K562 (cell line): ENCODE measurements around the gene WIPF1. TPM values are rescaled to one million over a fixed set of nuclear protein-coding genes. Genes with fewer than 3 reads are reported as not detected.

ENCODE experiments used
- ATAC-seq: fragments of 200-7000 bp; cut with Tn5 transposase; 3 replicates; pipeline ENCODE4 v1.9.1; 2020; ENCODE audit warnings: moderate library complexity
- BruUV-seq: library from RNA; stranded (reverse); fragments of 400-500 nt; replicated peaks from 2 replicates; lab custom pipeline; 2021; lab: Mats Ljungman, UMichigan
- CTCF ChIA-PET: fragments of 300-600 bp; formaldehyde crosslinking; extraction: SDS; loops from one replicate; lab custom pipeline; 2021; ENCODE audit warnings: low intra/inter-chr PET ratio; lab: Yijun Ruan, JAX
- POLR2A ChIA-PET: fragments of 300-600, 350-650 bp; sonication (Branson Sonifier 250); formaldehyde crosslinking; extraction: SDS; loops from one replicate; lab custom pipeline; 2021; ENCODE audit warnings: antibody characterized with exemption, inconsistent platforms; lab: Yijun Ruan, JAX
- DNase-seq, 4 experiments: peaks; one replicate each; pipeline versions ENCODE4 v3.0.0 to v3.0.0-alpha.2; 2011 to 2018; ENCODE audit warnings: low spot score in 3 of 4, mixed read lengths in 3 of 4; ENCODE audit errors: extremely low read depth in 1 of 4
- FAIRE-seq: peaks from 2 replicates; lab custom pipeline; 2011; peaks lifted over from hg19 to GRCh38; lab: Jason Lieb, UNC
- H2AFZ ChIP-seq: 2 replicates; pipeline ENCODE4 v1.6.0; 2011; ENCODE audit warnings: low read depth, low read length, control low read depth, inconsistent platforms
- H3K27ac ChIP-seq: fragments of 200-600 bp; 3 replicates; pipeline ENCODE4 v1.8.0; 2011; ENCODE audit warnings: low read depth, mild to moderate bottlenecking, control low read depth, inconsistent platforms, low read length, moderate library complexity, mixed read lengths; ENCODE audit errors: extremely low read depth
- H3K27me3 ChIP-seq, 2 experiments: fragments of 300-600 bp in 1 of 2; 2 replicates in 1 of 2; 3 replicates in 1 of 2; pipeline versions ENCODE4 v1.6.0 to v1.8.0; 2011; ENCODE audit warnings: inconsistent platforms in 2 of 2, low read length in 2 of 2, mild to moderate bottlenecking in 1 of 2, mixed read lengths in 1 of 2, moderate library complexity in 1 of 2; ENCODE audit not compliant: control insufficient read depth in 2 of 2, insufficient read depth in 2 of 2
- H3K36me3 ChIP-seq: fragments of 300-600 bp; 3 replicates; pipeline ENCODE4 v1.8.0; 2011; ENCODE audit warnings: mild to moderate bottlenecking, low read length, inconsistent platforms; ENCODE audit not compliant: control insufficient read depth, insufficient read depth
- H3K4me1 ChIP-seq, 2 experiments: fragments of 200-600 bp in 1 of 2; replicated peaks in 1 of 2; 2 replicates in 1 of 2; 3 replicates in 1 of 2; pipeline versions ENCODE4 v1.5.1 to v1.8.0; 2011; ENCODE audit warnings: inconsistent platforms in 2 of 2, low read length in 2 of 2, mild to moderate bottlenecking in 1 of 2, mixed read lengths in 1 of 2, moderate library complexity in 1 of 2; ENCODE audit not compliant: control insufficient read depth in 2 of 2, insufficient read depth in 2 of 2
- H3K4me2 ChIP-seq: 2 replicates; pipeline ENCODE4 v1.6.1; 2011; ENCODE audit warnings: low read length, control low read depth, inconsistent platforms, mixed read lengths; ENCODE audit not compliant: insufficient read depth
- H3K4me3 ChIP-seq: fragments of 200-600 bp; sonication (generic), shearing (Covaris generic); 2 replicates; pipeline ENCODE4 v1.5.1; 2016; ENCODE audit warnings: control low read depth, inconsistent platforms
- H3K79me2 ChIP-seq: fragments of 200-600 bp; 3 replicates; pipeline ENCODE4 v1.8.0; 2011; ENCODE audit warnings: low read length, inconsistent platforms; ENCODE audit not compliant: control insufficient read depth, insufficient read depth
- H3K9ac ChIP-seq, 2 experiments: 2 replicates each; pipeline versions ENCODE4 v1.6.0 to v1.6.1; 2011; ENCODE audit warnings: low read depth in 2 of 2, low read length in 2 of 2, control low read depth in 1 of 2, inconsistent platforms in 1 of 2, mild to moderate bottlenecking in 1 of 2, mixed read lengths in 1 of 2; ENCODE audit not compliant: insufficient read depth in 1 of 2
- H3K9me1 ChIP-seq: one replicate; pipeline ENCODE4 v1.6.0; 2011; ENCODE audit warnings: inconsistent platforms, mild to moderate bottlenecking, low read length, moderate library complexity; ENCODE audit not compliant: control insufficient read depth, insufficient read depth
- H3K9me3 ChIP-seq: replicated peaks from 2 replicates; pipeline ENCODE4 v1.5.1; 2011; ENCODE audit warnings: low read depth, low read length, inconsistent platforms; ENCODE audit not compliant: control insufficient read depth, insufficient read depth
- H4K20me1 ChIP-seq: replicated peaks from 2 replicates; pipeline ENCODE4 v1.6.1; 2011; ENCODE audit warnings: low read length, inconsistent platforms, mixed read lengths; ENCODE audit not compliant: control insufficient read depth, insufficient read depth
- BACH1 ChIP-seq: fragments of 200-800 bp; sonication (Bioruptor generic); IDR thresholded peaks from 2 replicates; pipeline ENCODE4 v1.6.1; 2016; ENCODE audit warnings: missing genetic modification characterization, missing compliant biosample characterization
- CBFA2T3 ChIP-seq: fragments of 450-650 bp; IDR thresholded peaks from 2 replicates; pipeline ENCODE4 v1.6.1; 2017
- CREBBP ChIP-seq: IDR thresholded peaks from one replicate; pipeline ENCODE4 v1.6.1; 2012; ENCODE audit warnings: low read depth, mild to moderate bottlenecking, control low read depth, inconsistent platforms, low read length
- HDAC3 ChIP-seq: fragments of 450-650 bp; IDR thresholded peaks from 2 replicates; pipeline ENCODE4 v1.6.1; 2018; ENCODE audit warnings: borderline replicate concordance, mild to moderate bottlenecking, moderate library complexity; ENCODE audit not compliant: partially characterized antibody
- L3MBTL2 ChIP-seq: fragments of 450-650 bp; IDR thresholded peaks from 2 replicates; pipeline ENCODE4 v1.6.1; 2016; ENCODE audit warnings: mild to moderate bottlenecking, moderate library complexity
- MEIS2 ChIP-seq: fragments of 450-650 bp; IDR thresholded peaks from 2 replicates; pipeline ENCODE4 v1.6.1; 2014; ENCODE audit warnings: mild to moderate bottlenecking; ENCODE audit not compliant: partially characterized antibody
- RFX1 ChIP-seq: fragments of 450-650 bp; IDR thresholded peaks from 2 replicates; pipeline ENCODE4 v1.6.1; 2016; ENCODE audit warnings: mild to moderate bottlenecking, moderate library complexity
- SPI1 ChIP-seq: IDR thresholded peaks from 2 replicates; pipeline ENCODE4 v1.6.1; 2011; ENCODE audit warnings: low read depth, low read length, control low read depth, borderline replicate concordance
- TCF3 ChIP-seq: sonication (generic); formaldehyde crosslinking; IDR thresholded peaks from 2 replicates; pipeline ENCODE4 v1.4.0; 2020; ENCODE audit warnings: mild to moderate bottlenecking, missing genetic modification reagents
- TGIF2 ChIP-seq: sonication (generic); formaldehyde crosslinking; IDR thresholded peaks from 2 replicates; pipeline ENCODE4 v1.8.1; 2022; ENCODE audit warnings: mild to moderate bottlenecking, missing genetic modification reagents, moderate library complexity
- ZKSCAN1 ChIP-seq: fragments of 150-350 bp; IDR thresholded peaks from 2 replicates; pipeline ENCODE4 v1.6.1; 2016; ENCODE audit warnings: low read depth, low read length
- WGBS: fragments of 100-300 bp; shearing (Covaris generic); methylation state at CpG from one replicate; pipeline ENCODE4 v1.1.6; 2016; ENCODE audit warnings: low coverage, mixed read lengths; ENCODE audit not compliant: insufficient coverage; ENCODE audit errors: missing lambda C conversion rate; 5-methylcytosine and 5-hydroxymethylcytosine counted together
- in situ Hi-C: fragments of 300-500 bp; cut with MboI; formaldehyde crosslinking; loops from 4 replicates; pipeline ENCODE4 v1.15.0; 2018; ENCODE audit warnings: inconsistent platforms, mixed read lengths
- intact Hi-C: fragments of 100-400 bp; cut with micrococcal nuclease; formaldehyde crosslinking; loops from 2 replicates; pipeline ENCODE4 v1.14.2; 2022
- polyA plus RNA-seq, 8 experiments: library from polyadenylated mRNA; depleted of rRNA in 4 of 8; stranded (reverse) in 5 of 8; unstranded in 3 of 8; fragments of >200 nt; fragmentation: Nextera tagmentation in 2 of 8; fragmentation: Illumina TruSeq in 1 of 8; extraction: Ambion mirVana in 2 of 8; extraction: Trizol in 1 of 8; gene quantifications; 2 replicates each; pipeline versions ENCODE4 v1.2.1 to v1.2.3, GENCODE V29; 2011 to 2014; ENCODE audit warnings: inconsistent platforms in 1 of 8, missing spikeins in 1 of 8
- total RNA-seq, 7 experiments: library from RNA; depleted of rRNA in 6 of 7; stranded (reverse); fragments of >200 nt in 6 of 7; fragmentation: Illumina TruSeq in 2 of 7; extraction: Trizol in 2 of 7; gene quantifications; 2 replicates each; pipeline versions ENCODE4 v1.2.1 to v1.2.3, GENCODE V29; 2011 to 2021; ENCODE audit warnings: low replicate concordance in 1 of 7
- TF ChIP-seq, protein P1 (sequence below): conservative IDR thresholded peaks from 2 replicates; pipeline ENCODE4 v1.6.1; 2011; ENCODE audit warnings: low read depth, mild to moderate bottlenecking, low read length; ENCODE audit not compliant: control insufficient read depth
- TF ChIP-seq, protein P2 (sequence below), 2 experiments: IDR thresholded peaks in 1 of 2; conservative IDR thresholded peaks in 1 of 2; 2 replicates each; pipeline ENCODE4 v1.6.1; 2016; ENCODE audit warnings: low read depth in 2 of 2, mild to moderate bottlenecking in 1 of 2, missing compliant biosample characterization in 1 of 2, missing genetic modification characterization in 1 of 2, moderate library complexity in 1 of 2

Gene WIPF1
- total and polyA plus RNA-seq, 9 of the 15 experiments (the other 6 are each of a cell fraction or from before 2014, with no cell fraction given), result 0.54 to 4.9 (median 2.4) TPM

DNA sequence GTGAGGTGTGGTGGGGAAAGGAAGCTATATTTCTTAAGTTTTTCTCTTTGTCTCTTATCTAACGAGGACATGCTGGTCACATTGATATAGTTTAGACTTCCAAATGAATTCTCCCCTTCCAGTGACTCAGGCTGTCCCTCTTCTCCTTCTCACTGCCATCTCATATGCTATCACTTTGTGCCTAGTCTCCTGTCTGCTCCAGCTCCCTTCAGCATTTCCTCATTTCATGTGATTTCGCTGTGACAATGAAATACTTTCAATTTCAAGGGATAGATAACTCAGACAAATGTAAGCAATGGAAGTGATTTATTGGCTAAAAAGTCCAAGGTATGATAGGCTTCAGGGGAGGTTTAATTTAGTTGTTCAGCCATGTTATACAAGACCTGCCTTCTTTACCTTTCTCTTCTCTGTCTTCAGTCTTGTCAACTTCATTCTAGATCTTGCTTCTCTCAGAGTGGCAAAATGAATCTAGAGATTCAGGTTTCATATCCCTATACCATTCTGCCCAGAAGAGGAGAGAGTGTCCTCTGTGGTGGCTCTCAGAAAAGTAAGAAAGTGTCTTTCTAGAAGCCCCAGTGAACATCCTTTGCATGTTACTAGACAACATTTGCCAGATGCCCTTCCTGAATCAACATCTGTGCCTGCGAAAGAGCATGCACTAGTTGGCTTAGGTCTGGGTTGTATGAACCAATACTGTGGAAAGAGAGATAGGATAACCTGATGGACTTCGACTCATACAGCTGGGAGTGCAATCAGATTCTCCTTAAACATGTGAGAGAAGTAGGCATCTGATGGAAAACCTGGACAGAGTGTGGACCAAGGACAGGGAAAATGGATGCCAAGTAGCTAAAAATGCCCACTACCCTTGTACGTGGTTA is 80.9 kb downstream of the WIPF1 start:
- in situ Hi-C loops (no loop called here), intact Hi-C loops (no loop called here)
- Histone ChIP-seq H3K4me1 (no peaks in the 10 kb centered on the region), H3K9me3 (no peaks in the 10 kb centered on the region), H3K36me3 (no peaks in the 10 kb centered on the region), H3K9ac (no peak overlapping the region), H3K27ac (no peak overlapping the region), H3K27me3 (peaks cover 21 to 38% of the 10 kb centered on the region in 2 experiments; a peak in 4 of 5 replicates), H3K79me2 (no peaks in the 10 kb centered on the region), H4K20me1 (no peaks in the 10 kb centered on the region), H3K9me1 (peaks cover 2% of the 10 kb centered on the region), H3K4me3 (no peak overlapping the region), H3K4me2 (no peak overlapping the region), H2AFZ (no peak overlapping the region)
- POLR2A ChIA-PET, result no interaction called here
- CTCF ChIA-PET, result no interaction called here
- TF ChIP-seq, protein P1, sequence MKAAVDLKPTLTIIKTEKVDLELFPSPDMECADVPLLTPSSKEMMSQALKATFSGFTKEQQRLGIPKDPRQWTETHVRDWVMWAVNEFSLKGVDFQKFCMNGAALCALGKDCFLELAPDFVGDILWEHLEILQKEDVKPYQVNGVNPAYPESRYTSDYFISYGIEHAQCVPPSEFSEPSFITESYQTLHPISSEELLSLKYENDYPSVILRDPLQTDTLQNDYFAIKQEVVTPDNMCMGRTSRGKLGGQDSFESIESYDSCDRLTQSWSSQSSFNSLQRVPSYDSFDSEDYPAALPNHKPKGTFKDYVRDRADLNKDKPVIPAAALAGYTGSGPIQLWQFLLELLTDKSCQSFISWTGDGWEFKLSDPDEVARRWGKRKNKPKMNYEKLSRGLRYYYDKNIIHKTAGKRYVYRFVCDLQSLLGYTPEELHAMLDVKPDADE, result no peak
- TF ChIP-seq BACH1 (tag) (no peak), CBFA2T3 (peak; percentile 42; the same call in 1 of the 2 replicates), L3MBTL2 (no peak), HDAC3 (no peak), TCF3 (CRISPR knock-in tag) (peak; percentile 50; the same call in 1 of the 2 replicates), CREBBP (no peak), MEIS2 (peak; percentile 24), ZKSCAN1 (no peak), RFX1 (no peak), SPI1 (peak; percentile 29; the same call in 1 of the 2 replicates), TGIF2 (CRISPR knock-in tag) (no peak)
- TF ChIP-seq, protein P2, sequence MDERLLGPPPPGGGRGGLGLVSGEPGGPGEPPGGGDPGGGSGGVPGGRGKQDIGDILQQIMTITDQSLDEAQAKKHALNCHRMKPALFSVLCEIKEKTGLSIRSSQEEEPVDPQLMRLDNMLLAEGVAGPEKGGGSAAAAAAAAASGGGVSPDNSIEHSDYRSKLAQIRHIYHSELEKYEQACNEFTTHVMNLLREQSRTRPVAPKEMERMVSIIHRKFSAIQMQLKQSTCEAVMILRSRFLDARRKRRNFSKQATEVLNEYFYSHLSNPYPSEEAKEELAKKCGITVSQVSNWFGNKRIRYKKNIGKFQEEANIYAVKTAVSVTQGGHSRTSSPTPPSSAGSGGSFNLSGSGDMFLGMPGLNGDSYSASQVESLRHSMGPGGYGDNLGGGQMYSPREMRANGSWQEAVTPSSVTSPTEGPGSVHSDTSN (CRISPR knock-in tag; IDR thresholded peaks at IDR 0.05; ENCODE audit: low read depth), result no peak
- TF ChIP-seq, protein P2 (tag; conservative IDR thresholded peaks at IDR 0.05; ENCODE audit: low read depth), result peak; percentile 36; the same call in 1 of the 2 replicates
- ATAC-seq, result no peak; the same call in 2 of the 3 replicates
- BruUV-seq, result no TSS peak
- no peak for FAIRE-seq
- WGBS, result 3% methylated on average over 5 of the region's 5 CpGs
- DNase-seq, result peak in 2 of 4 experiments; percentile 8 to 23
